HG03159 (cell line): ENCODE measurements around the gene VMP1.
"Not testable (repeated sequence)": the region's sequence is repeated elsewhere in the genome, so short reads cannot be mapped to it uniquely, and the experiment has no call there.

Experiments
- ATAC-seq: cut with Tn5 transposase; IDR thresholded peaks from one replicate; pipeline ENCODE4 v1.9.1; 2021; ENCODE audit warnings: mild to moderate bottlenecking, moderate library complexity; ENCODE audit not compliant: unreplicated experiment

The VMP1 gene

GRCh38 chr17:59853919-59854729, 146.7 kb downstream of the VMP1 start:
- ATAC-seq = not testable (repeated sequence)

- ATAC-seq = no peak
These were observed 149.7 kb downstream of the VMP1 start for GRCh38 chr17:59856859-59857794.

- ATAC-seq = no peak
These were observed 150.8 kb downstream of the VMP1 start for GRCh38 chr17:59858167-59858816.

GRCh38 chr17:59858932-59859331, 151.5 kb downstream of the VMP1 start:
- no peak for ATAC-seq

- no peak for ATAC-seq
These were observed 152.1 kb downstream of the VMP1 start for GRCh38 chr17:59859444-59860025.

GRCh38 chr17:59863616-59864015, 156.2 kb downstream of the VMP1 start:
- no peak for ATAC-seq

- ATAC-seq = no peak
These were observed 162.4 kb downstream of the VMP1 start for GRCh38 chr17:59869941-59870218.

- no peak for ATAC-seq
These were observed 163.0 kb downstream of the VMP1 start for GRCh38 chr17:59870482-59870881.

- no peak for ATAC-seq
These were observed 164.9 kb downstream of the VMP1 start for GRCh38 chr17:59872351-59872750.

- not testable (repeated sequence) for ATAC-seq
These were observed 166.0 kb downstream of the VMP1 start for GRCh38 chr17:59873414-59873813.

- ATAC-seq = no peak
These were observed 166.9 kb downstream of the VMP1 start for GRCh38 chr17:59874376-59874775.

GRCh38 chr17:59876107-59876506, 168.7 kb downstream of the VMP1 start:
- ATAC-seq = no peak

- ATAC-seq = no peak
These were observed 170.5 kb downstream of the VMP1 start for GRCh38 chr17:59877965-59878364.

GRCh38 chr17:59878624-59879023, 171.2 kb downstream of the VMP1 start:
- ATAC-seq = no peak

- ATAC-seq = no peak
These were observed 177.4 kb downstream of the VMP1 start for GRCh38 chr17:59884861-59885260.

GRCh38 chr17:59888145-59888750, 180.8 kb downstream of the VMP1 start:
- ATAC-seq = no peak

- no peak for ATAC-seq
These were observed 183.3 kb downstream of the VMP1 start for GRCh38 chr17:59890720-59891119.
